HG02870 (cell line): ENCODE data around the gene HRAS.

Experiments used
- ATAC-seq: cut with Tn5 transposase; IDR thresholded peaks from one replicate; pipeline ENCODE4 v1.9.1; 2021; ENCODE audit warnings: mild to moderate bottlenecking, moderate library complexity; ENCODE audit not compliant: unreplicated experiment

HRAS gene

DNA sequence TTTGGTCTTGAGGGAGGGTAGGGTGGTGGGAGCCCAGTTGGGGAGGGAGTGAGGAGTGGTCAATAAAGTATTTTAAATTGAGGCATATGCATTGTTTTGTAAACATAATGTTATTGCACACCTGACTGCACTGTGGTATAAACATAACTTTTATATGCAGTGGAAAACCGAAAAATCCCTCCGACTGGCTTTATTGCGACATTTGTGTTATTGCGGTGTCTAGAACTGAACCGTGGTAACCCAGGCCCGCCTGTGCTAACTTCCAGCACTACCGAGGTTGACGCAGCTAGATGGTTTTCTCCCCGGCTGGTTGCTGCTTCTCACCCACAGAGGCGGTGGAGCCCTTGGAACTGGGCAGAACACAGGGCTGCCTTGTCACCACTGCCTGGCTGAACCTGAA lies 20.8 kb downstream of the HRAS start:
- ATAC-seq: no peak

DNA sequence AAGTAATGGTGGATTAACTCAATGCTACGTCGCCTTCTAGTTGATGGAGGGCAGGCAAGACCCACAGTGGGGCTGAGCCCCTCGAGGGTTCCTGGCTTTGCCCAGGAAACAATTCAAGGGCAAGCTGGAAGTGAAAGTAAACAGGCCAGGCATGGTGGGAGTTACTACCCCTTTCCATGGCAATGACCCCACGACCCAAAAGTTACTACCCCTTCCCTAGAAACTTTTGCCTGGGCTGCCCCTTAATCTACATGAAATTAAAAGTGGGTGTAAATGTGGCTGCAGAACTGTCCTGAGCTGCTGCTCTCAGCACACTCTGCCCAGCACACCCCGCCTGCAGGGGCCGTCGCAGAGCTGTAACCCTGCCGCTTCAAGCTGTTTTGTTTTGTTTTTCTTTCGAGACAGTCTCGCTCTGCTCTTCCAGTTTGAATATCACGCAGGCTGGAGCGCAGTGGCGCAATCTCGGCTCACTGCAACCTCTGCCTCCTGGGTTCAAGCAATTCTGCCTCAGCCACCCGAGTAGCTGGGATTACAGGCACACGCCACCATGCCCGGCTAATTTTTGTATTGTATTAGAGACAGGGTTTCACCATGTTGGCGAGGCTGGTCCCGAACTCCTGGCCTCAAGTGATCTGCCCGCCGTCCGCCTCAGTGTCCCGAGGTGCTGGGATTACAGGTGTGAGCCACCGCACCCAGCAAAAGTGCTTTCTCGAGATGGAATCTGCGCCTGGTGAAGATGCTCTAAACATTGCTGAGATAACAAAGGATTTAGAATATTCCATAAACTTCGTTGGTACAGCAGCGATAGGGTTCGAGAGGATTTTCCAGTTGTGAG lies 22.4 kb downstream of the HRAS start:
- no peak for ATAC-seq

DNA sequence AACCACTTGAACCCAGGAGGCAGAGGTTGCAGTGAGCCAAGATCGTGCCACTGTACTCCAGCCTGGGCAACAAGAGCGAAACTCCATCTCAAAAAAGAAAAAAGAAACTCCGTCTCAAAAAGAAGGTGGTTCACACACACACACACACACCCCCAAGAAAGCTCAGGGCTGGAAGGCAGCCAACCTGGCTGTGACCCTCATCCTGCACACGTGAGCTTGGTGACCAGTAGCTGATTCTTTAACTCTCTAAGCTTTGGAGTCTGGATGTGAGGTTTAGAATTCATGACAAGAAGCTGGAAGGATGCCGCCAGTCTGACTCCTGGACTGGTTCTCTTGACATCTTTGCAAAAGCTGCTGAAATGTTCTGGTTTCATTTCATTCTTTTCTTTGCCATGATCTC lies 26.4 kb downstream of the HRAS start:
- ATAC-seq: no peak

DNA sequence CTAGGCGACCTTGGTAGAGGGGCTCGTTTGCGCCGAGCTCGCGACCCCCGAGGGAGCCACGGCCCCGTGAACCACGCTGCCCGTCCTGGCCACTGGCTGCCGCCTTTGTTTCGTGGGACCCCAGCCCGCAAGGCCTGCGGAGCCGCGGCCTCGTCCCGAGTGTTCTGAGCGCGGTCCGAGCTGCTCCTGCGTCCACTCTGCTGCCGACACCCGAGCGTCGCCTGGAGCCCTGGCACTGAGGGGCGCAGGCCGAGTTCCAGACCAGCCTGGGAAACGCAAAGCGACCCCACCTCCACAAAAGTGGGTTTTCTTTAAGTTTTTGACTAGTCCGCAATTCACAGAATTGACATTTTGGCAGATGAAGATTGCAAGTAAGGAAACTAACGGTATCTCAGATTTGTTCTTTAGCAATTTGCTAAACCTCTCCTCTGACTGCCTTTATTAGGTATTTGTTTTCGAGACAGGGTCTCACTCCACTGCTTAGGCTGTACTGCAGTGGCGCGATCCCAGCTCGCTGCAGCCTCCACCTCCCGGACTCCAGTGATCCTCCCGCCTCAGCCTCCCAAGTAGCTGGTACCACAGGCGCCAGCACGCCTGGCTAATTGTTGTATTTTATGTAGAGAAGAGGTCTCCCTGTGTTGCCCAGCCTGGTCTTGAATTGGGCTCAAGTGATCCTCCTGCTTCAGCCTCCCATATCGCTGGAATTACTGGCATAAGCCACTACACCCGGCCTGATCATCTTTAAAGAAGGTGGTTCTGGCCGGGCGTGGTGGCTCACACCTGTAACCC lies 27.5 kb downstream of the HRAS start:
- no peak for ATAC-seq

DNA sequence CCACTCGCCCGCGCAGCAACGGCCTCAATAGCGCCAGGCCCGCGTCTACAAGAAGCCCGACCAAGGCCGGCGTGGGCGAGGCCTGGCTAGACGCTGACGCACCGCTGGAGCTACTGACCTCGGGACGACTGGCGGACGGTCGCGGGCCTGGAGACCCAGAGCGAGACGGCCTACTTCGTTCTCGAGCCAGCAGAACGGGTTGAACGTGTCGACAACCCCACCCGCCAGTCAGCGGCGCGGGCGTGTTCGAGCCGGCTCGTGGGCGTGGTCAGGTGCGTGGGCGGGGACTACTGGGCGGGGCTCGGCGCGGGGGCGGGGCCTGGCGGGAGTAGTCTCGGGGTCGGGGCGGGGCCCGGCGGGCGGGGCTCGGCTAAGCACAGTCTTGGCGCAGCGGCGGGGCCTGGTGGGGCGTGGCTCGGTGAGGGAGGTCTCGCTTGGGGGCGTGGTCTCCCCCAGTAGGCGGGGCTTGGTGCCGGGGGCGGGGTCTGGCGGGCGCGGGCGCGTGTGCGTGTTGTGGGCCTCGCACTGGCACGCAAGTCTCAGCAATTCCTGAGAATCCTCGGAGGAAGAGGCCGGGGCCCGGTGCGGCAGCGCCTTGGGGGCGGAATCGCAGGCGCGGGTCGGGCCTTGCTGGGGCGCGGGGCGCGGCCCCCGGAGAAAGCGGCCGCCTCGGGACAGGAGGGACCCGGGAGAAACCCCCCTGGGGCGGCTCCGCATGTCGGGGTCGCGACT lies 28.2 kb downstream of the HRAS start, which contains the start of gene RNH1:
Gene RNH1, minus strand, starts transcription at position 248 of the 732 bp plus-strand sequence. CDS start 5,080 bp downstream, outside the sequence.
- peak; percentile 27 for ATAC-seq

- ATAC-seq: peak; percentile 56
These were observed 29.0 kb downstream of the HRAS start for GRCh38 chr11:506238-506994.

DNA sequence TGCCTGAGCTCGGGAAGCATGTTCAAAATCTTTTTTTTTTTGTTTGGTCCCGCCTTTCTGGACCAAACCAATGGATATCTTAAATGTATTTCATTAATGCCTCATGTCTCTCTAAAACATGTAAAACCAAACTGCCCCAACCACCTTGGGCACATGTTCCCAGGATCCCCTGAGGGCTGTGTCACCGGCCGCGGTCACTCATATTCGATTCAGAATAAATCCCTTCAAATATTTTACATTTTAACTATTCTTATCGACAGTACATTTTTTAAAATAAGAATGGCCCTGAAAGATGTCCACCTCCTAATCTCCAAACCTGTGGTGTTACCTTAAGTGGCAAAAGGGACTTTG lies 30.4 kb downstream of the HRAS start:
- ATAC-seq: no peak

DNA sequence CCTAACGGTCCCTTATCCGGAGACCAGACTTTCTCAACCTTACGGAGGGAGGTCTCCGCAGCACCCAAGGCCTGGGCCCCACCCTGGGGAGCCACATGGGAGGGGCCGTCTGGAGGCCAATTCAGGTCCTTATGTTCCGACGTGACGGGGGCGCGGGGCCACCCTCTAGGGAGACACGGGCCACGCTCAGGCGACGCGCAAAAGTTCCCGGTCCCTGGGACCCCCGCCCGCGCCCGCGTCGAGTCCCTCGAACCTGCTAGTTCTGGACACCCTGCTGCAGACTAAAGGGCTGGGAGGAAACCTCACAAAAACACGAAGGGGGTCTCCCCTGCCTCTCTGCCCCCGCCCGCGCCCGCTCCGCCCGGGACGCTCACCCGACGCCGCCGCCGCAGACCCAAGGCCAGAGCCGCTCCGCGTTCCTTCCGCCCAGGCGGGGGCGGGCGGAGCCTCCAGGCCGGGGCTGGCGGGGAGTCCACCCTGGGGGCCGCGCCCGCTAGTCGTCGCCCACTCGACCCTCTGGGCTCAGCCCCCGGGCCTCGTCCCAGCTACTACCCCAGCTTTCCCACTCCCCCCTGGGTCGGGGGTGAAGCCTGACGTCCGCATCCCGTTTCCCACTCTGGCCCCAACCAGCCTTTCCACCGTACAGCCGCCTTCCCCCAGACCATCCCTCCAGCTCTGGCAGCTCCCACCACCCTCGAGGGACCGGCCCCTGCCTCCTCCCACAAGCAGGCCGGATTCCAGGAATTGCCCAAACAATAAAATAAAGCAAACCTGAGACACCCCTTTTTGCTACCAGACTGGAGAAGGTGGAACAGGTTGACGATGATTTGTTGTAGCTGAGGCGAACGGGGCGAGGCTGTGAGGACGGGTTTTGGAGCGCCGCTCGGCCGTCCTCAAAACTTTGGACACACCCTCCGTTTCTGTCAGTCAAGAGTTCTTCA lies 31.1 kb downstream of the HRAS start:
- ATAC-seq: no peak

- no peak for ATAC-seq
These were observed 32.0 kb downstream of the HRAS start for GRCh38 chr11:503179-503981.

GRCh38 chr11:502288-503178 lies 32.8 kb downstream of the HRAS start:
- ATAC-seq: no peak

GRCh38 chr11:501683-502287 lies 33.6 kb downstream of the HRAS start:
- no peak for ATAC-seq

DNA sequence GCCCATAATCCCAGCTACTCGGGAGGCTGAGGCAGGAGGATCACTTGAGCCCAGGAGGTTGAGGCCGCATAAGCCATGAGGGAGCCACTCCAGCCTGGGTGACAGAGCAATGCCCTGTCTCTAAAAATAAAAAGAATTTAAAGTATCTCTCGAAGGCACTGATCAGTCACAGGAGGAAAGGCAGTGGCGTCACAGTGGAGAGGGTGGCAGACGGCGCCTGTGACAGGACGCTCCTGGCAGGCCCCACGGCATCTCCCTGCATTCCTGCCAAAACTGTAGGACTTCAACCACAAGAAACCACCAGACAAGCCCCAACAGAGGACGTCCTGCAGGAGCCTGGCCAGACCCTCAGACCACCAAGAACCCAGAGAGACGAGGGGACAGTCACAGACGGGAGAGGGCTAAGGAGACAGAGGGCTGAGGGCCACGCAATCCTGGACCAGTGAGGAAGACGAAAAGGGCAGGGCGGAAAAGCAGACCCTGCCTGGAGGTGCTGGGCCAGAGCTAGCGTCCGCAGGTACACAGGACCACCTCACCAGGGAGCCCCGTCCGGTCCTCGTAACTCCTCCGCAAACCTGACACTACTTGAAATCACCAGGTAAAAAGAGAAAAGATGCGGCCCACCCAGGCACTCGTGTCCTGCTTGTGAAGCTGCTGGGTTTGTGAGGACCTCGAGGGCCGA lies 34.2 kb downstream of the HRAS start:
- ATAC-seq: no peak

- ATAC-seq: no peak
These were observed 35.9 kb downstream of the HRAS start for GRCh38 chr11:499201-500076.

- ATAC-seq: no peak
These were observed 36.8 kb downstream of the HRAS start for GRCh38 chr11:498297-499181.
